NCI-H2081 treated with DMSO at 0.1 percent for 48 hours (cell line): ENCODE data around the gene COPS3.

Experiments
- DNase-seq: peaks from one replicate; lab custom pipeline; 2025; lab: John Stamatoyannopoulos, UW

COPS3 gene

GRCh38 chr17:17280613-17281549 lies at the start of gene COPS3:
TSS of gene COPS3 (minus strand) at chr17:17281246. CDS start at chr17:17281186, 60 bp downstream.
- peak; percentile 81 for DNase-seq

- DNase-seq = no peak
Measured at GRCh38 chr17:17328251-17328650, 47.2 kb upstream of the COPS3 start.

- DNase-seq = no peak
Measured at GRCh38 chr17:17326275-17326875, 45.3 kb upstream of the COPS3 start.

- no peak for DNase-seq
Measured at GRCh38 chr17:17325816-17326215, 44.8 kb upstream of the COPS3 start.

- DNase-seq = no peak
Measured at GRCh38 chr17:17325228-17325627, 44.2 kb upstream of the COPS3 start.

- no peak for DNase-seq
Measured at GRCh38 chr17:17324616-17325015, 43.6 kb upstream of the COPS3 start.

GRCh38 chr17:17322516-17323510 lies 41.8 kb upstream of the COPS3 start:
- DNase-seq = no peak

- DNase-seq = no peak
Measured at GRCh38 chr17:17321356-17322025, 40.4 kb upstream of the COPS3 start.

- DNase-seq = no peak
Measured at GRCh38 chr17:17320911-17321220, 39.8 kb upstream of the COPS3 start.

GRCh38 chr17:17320188-17320910 lies 39.3 kb upstream of the COPS3 start:
- DNase-seq = no peak

GRCh38 chr17:17315142-17315821 lies 34.2 kb upstream of the COPS3 start:
- DNase-seq = no peak

GRCh38 chr17:17314501-17315071 lies 33.5 kb upstream of the COPS3 start:
- DNase-seq = no peak

- DNase-seq = no peak
Measured at GRCh38 chr17:17313350-17313991, 32.4 kb upstream of the COPS3 start.

GRCh38 chr17:17309356-17309755 lies 28.3 kb upstream of the COPS3 start:
- no peak for DNase-seq

GRCh38 chr17:17305281-17305801 lies 24.3 kb upstream of the COPS3 start:
- DNase-seq = no peak

- DNase-seq = no peak
Measured at GRCh38 chr17:17304521-17304985, 23.5 kb upstream of the COPS3 start.

GRCh38 chr17:17303847-17304490 lies 22.9 kb upstream of the COPS3 start:
- no peak for DNase-seq

GRCh38 chr17:17303010-17303846 lies 22.2 kb upstream of the COPS3 start, which contains the start of gene NT5M:
TSS of gene NT5M (plus strand) at chr17:17303373. CDS start at chr17:17303551, 178 bp downstream.
- DNase-seq = peak; percentile 35
